ENCODE data around the gene NFKBIL1. TPM values are rescaled to one million over a fixed set of nuclear protein-coding genes. Genes with fewer than 3 reads are reported as not detected.
"Not testable (repeated sequence)": the region's sequence is repeated elsewhere in the genome, so short reads cannot be mapped to it uniquely, and the experiment has no call there.

NFKBIL1 gene, protein sequence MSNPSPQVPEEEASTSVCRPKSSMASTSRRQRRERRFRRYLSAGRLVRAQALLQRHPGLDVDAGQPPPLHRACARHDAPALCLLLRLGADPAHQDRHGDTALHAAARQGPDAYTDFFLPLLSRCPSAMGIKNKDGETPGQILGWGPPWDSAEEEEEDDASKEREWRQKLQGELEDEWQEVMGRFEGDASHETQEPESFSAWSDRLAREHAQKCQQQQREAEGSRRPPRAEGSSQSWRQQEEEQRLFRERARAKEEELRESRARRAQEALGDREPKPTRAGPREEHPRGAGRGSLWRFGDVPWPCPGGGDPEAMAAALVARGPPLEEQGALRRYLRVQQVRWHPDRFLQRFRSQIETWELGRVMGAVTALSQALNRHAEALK
- 11.5 TPM for polyA plus RNA-seq

DNA sequence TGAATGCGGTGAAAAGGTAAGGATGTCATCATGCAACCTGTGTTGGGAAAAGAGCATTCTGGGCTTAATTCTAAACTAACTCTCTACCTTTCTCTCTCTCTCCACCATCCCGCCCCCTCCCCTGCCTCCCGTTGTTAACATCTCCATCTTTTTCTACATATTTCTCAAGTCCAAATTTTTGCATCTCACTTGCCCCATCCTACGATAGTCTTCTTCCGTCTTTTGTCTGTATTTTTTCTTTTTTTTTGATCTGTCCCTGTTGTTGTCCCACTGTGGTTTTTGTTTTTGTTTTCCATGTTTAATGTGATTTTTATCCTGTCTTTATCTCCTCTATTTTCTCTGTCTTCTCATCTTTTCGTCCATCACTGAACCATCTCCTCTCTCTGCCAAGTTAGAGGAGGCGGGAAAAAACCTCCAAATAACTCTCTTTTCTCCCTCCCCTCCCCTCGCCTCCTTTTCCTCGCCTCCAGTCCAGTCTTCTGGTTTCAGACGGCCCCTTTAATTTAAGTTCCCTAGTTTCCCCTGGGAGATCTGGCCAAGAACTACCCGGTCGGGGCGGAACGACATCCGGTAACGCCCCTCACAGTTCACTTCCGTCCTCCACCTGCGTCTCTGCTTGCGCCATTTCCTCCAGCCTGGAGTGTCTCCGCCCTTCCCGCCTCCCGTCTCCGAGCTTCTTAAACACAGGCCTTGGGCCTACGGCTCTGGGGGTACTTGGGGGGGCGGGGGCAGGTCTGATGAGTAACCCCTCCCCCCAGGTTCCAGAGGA lies at the start of gene NFKBIL1:
Gene NFKBIL1 (plus strand): TSS at position 651 of the 769 bp plus-strand sequence. CDS start 87 bp downstream, at position 738.
- H3K36me3 Mint-ChIP-seq: no peaks in the 10 kb centered on the region
- H3K4me1 Mint-ChIP-seq: peaks cover 19 to 32% (median 30%) of the 10 kb centered on the region in 3 donors
- peak within 1 kb of the TSS; percentile 86 to 97 (median 88) for H3K27ac Mint-ChIP-seq
- no peaks in the 10 kb centered on the region for H3K9me3 Mint-ChIP-seq
- H3K4me3 Mint-ChIP-seq: peak within 1 kb of the TSS; percentile 76 to 98 (median 88)
- H3K27me3 Mint-ChIP-seq: peaks cover 1% of the 10 kb centered on the region

DNA sequence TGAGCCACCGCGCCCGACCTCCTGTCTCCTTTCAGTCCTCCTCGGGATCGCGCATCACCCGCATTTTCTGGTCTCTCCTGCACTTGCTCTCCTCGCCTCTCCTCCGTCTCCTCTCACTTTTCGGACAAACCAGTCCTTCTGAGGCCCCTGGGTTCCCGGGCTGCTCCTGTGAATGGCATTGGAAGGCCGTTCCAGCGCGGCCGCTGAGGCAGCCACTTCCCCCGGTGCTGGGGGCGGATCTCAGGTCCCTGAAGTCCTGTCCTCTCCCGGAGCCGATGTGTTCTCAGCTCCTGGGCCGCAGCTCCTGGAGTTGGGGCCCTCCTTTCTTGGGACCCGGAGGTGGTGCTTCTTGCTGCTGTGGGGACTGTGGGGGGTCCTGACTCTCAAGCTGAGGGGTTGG lies 48.7 kb upstream of the NFKBIL1 start:
- H3K27me3 Mint-ChIP-seq: no peaks in the 10 kb centered on the region
- H3K9me3 Mint-ChIP-seq: no peaks in the 10 kb centered on the region
- peak overlapping the region; percentile 79 to 90 (median 84) for H3K4me3 Mint-ChIP-seq
- H3K27ac Mint-ChIP-seq: peak overlapping the region in 2 of 3 donors; percentile 63 to 67
- H3K4me1 Mint-ChIP-seq: peaks cover 49 to 59% (median 50%) of the 10 kb centered on the region in 3 donors
- peaks cover 1% of the 10 kb centered on the region for H3K36me3 Mint-ChIP-seq

DNA sequence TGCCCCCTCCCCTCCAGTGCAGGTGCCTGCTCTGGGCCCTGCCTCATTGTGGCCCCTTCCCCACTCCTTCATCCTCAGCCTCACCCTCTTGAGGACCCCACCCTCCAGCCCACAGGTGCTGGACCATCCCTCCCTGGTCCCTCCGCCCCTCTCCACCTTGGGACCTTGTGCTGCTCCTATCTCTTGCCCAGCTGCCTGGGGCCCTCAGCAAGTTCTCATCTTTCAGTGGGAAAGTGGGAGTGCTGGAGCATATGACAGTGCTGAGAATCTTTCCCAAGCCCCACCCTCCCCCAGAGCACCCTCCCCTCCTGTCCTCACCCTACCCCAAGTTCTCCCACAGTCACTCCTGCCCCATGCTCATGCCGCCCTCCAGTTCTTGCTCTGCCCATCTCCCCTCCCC lies 47.8 kb upstream of the NFKBIL1 start:
- not testable (repeated sequence) for H3K9me3 Mint-ChIP-seq, H3K36me3 Mint-ChIP-seq, H3K27ac Mint-ChIP-seq, H3K27me3 Mint-ChIP-seq
- Mint-ChIP-seq H3K4me3 (peak overlapping the region in 3 of 4 donors; percentile 79 to 82 (median 79)), H3K4me1 (peaks cover 48 to 58% (median 50%) of the 10 kb centered on the region in 3 donors)

DNA sequence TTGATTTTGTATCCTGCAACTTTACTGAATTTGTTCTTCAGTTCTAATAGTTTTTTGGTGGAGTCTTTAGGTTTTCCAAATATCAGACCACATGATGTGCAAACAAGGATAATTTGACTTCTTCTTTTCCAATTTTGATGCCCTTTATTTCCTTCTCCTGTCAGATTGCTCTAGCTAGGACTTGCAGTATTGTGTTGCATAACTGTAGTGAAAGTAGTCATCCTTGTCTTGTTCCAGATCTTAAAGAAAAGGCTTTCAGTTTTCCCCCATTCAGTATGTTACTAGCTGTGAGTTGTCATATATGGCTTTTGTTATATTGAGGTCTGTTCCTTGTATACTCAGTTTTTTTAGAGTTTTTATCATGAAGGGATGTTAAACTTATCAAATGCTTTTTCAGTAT lies 44.8 kb upstream of the NFKBIL1 start:
- Mint-ChIP-seq H3K36me3 (peaks cover 1% of the 10 kb centered on the region), H3K9me3 (no peaks in the 10 kb centered on the region), H3K4me3 (peak overlapping the region in 1 of 4 donors; percentile 50), H3K27ac (peak overlapping the region in 1 of 3 donors; percentile 8), H3K27me3 (no peaks in the 10 kb centered on the region), H3K4me1 (peaks cover 34 to 41% (median 35%) of the 10 kb centered on the region in 3 donors)

DNA sequence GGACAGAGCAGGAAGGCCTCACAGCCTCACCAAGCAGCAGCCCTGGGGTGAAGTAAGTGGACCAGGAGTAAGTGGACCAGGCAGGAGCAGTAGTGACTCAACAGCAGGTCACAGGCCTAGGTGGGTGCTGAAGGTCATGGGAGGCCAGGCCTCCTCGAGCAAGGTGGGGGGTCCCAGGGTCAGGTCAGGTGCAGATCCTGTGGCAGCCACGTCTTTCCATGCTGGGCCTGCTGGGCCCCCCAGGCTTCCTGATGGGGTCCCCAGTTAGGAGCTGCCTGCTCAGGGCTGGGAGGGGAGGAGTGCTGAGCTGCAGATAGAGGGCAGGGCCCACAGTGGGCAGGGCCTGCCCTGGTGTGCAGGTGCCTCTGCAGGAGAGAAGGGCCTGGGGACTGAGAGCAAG lies 38.4 kb upstream of the NFKBIL1 start:
- not testable (repeated sequence) for H3K9me3 Mint-ChIP-seq, H3K4me3 Mint-ChIP-seq, H3K36me3 Mint-ChIP-seq, H3K27ac Mint-ChIP-seq, H3K27me3 Mint-ChIP-seq, H3K4me1 Mint-ChIP-seq

DNA sequence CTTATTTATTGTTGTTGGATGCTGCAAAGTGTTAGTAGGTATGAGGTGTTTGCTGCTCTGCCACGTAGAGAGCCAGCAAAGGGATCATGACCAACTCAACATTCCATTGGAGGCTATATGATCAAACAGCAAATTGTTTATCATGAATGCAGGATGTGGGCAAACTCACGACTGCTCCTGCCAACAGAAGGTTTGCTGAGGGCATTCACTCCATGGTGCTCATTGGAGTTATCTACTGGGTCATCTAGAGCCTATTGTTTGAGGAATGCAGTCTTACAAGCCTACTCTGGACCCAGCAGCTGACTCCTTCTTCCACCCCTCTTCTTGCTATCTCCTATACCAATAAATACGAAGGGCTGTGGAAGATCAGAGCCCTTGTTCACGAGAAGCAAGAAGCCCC lies 37.4 kb upstream of the NFKBIL1 start:
- Mint-ChIP-seq H3K27me3 (no peaks in the 10 kb centered on the region), H3K4me1 (peaks cover 0 to 2% (median under 1%) of the 10 kb centered on the region in 3 donors), H3K4me3 (no peak overlapping the region), H3K36me3 (peaks cover 4% of the 10 kb centered on the region), H3K9me3 (no peaks in the 10 kb centered on the region), H3K27ac (no peak overlapping the region)

DNA sequence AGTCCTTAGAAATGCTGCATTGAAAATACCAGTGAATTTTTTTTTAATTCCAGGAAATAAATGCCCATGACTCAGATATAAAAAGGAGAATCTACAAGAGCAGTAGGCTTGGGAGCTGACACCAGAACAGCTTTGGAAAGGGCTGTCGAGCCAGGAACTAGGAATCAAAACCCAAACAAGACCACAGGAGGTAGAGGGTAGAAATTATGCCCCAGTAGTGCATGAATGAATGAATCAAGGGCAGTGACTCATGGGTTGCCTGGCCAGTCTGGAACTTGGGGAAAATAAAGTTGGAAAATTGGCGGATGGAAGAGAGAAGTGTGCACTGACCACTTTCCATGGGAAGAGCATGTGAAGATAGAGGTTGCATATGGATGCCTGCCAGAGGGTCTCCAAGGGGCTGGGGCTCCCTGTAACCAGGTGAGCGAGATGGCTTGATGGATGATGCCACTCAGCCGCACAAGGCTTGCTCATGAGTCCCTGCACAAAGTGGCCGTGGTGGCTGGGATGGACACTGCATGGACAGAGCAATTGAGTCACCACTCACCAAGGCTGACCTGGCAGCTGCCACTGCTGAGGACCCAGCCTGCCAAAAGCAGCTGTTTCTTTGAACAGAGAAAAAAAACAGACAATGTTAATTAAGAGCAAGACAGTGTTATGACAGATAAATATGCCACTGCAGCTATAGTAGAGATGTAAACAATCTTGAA lies 33.8 kb upstream of the NFKBIL1 start:
- Mint-ChIP-seq H3K4me3 (no peak overlapping the region), H3K36me3 (peaks cover 4% of the 10 kb centered on the region), H3K9me3 (no peaks in the 10 kb centered on the region), H3K4me1 (no peaks in the 10 kb centered on the region), H3K27me3 (no peaks in the 10 kb centered on the region), H3K27ac (no peak overlapping the region)

DNA sequence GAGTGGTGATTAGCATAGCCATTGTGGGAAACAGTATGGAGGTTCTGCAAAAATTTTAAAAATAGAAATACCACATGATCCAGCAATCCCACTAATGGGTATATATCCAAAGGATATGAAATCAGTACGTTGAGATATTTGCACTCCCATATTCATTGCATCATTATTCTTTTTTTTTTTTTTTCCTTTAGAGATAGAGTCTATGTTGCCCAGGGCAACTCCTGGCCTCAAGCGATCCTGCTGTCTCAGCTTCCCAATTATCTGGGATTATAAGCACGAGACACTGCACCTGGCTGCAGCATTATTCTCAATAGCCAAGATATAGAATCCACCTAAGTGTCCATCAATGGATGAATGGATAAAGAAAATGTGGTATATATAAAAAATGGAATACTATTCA lies 25.6 kb upstream of the NFKBIL1 start:
- Mint-ChIP-seq H3K4me3 (no peak overlapping the region), H3K4me1 (no peaks in the 10 kb centered on the region), H3K27me3 (no peaks in the 10 kb centered on the region), H3K27ac (no peak overlapping the region), H3K36me3 (no peaks in the 10 kb centered on the region), H3K9me3 (no peaks in the 10 kb centered on the region)

DNA sequence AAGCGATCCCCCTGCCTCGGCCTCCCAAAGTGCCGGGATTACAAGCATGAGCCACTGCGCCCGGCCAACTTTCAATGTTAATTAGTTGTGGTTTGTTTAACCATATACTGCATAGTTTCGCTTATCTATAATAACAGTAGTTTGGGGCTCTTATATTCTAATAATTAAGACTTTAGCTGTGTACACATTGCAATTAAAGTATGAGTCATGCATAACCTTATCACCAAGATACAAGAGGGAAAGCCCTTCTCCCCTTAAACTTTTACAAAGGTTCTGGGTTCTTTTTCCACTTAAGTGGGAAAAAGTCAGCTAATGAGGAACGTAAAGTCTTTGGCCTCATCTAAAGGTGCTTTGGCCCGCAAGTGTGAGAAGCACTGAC lies 21.9 kb upstream of the NFKBIL1 start:
- no peaks in the 10 kb centered on the region for H3K27me3 Mint-ChIP-seq
- peaks cover 0 to 4% (median 0%) of the 10 kb centered on the region in 3 donors for H3K4me1 Mint-ChIP-seq
- H3K4me3 Mint-ChIP-seq: no peak overlapping the region
- H3K27ac Mint-ChIP-seq: peak overlapping the region in 1 of 3 donors; percentile 16
- no peaks in the 10 kb centered on the region for H3K36me3 Mint-ChIP-seq
- no peaks in the 10 kb centered on the region for H3K9me3 Mint-ChIP-seq

DNA sequence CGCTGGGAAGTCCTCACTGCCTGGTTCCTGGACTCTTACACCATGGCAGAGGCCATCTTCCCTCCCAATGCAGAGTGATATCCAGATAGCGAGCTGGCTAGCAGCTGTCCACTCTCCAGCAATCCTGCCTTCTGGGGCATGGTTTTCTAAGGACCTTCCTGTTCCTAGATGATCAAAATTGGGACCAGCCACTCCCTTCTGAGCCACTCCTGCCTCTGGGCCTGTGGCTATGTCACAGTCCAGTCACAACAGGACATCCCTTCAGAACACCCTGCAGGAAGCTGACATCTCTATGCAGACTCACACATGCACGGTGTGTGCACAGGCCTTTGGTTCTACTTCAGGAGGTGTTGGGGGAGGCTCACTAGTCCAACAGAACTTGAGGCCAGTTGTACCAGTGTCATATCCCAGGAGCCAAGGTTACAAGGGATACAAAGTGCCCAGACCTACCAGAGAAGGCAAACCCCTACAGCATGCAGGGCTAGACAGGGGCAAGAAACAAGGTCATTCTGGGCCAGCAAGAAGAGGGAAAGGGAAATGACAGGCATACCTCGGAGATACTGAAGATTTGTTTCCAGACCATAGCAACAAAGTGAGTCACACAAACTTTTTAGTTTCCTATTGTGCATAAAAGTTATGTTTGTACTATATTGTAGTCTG lies 21.3 kb upstream of the NFKBIL1 start:
- Mint-ChIP-seq H3K4me1 (peaks cover 0 to 4% (median 1%) of the 10 kb centered on the region in 3 donors), H3K27me3 (no peaks in the 10 kb centered on the region), H3K4me3 (no peak overlapping the region), H3K27ac (no peak overlapping the region), H3K36me3 (no peaks in the 10 kb centered on the region), H3K9me3 (no peaks in the 10 kb centered on the region)

DNA sequence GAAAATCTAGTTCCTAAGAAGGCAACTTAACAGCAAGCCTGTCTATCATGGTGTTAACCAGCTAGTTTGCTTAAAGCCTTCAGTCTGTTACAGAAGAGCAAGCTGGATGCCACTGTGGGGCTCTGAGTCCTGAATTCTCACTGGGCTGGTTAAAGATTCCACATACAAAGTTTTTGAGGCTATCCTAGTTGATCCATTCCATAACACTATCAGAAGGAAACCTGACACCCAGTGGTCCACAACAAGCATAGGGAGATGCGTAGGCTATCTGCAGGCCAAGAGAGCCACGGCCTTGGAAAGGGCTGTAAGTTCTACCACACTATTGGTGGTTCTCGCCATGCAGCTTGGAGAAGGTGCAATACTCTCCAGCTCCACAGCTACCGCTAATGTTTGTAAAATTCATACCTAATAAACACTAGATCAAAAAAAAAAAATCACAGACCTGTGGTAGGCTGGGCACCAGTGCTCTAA lies 19.1 kb upstream of the NFKBIL1 start:
- no peaks in the 10 kb centered on the region for H3K9me3 Mint-ChIP-seq
- H3K27ac Mint-ChIP-seq: no peak overlapping the region
- peaks cover 0 to 4% (median 4%) of the 10 kb centered on the region in 3 donors for H3K4me1 Mint-ChIP-seq
- no peak overlapping the region for H3K4me3 Mint-ChIP-seq
- H3K36me3 Mint-ChIP-seq: no peaks in the 10 kb centered on the region
- H3K27me3 Mint-ChIP-seq: no peaks in the 10 kb centered on the region

DNA sequence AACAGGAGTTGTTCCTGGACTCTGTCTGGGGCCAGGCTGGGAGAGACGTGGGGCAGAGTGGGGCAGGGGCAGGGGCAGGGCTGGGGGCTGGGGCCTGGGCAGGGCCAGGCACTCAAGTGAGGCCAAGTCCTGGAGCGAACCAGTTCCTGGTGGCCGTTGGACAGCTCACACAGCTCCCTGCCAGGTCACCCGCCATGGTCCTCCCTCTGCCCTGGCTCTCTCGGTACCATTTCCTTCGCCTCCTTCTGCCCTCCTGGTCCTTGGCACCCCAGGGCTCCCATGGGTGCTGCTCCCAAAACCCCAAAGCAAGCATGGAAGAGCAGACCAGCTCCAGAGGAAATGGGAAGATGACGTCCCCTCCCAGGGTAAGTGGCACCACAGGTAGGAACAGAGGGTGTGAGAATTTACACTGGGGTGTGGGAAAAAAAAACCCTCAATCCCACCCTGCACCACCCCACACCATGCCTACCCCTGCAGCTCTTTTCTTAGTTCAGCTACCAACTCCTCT lies 18.5 kb upstream of the NFKBIL1 start, which contains the start of gene MCCD1:
Gene MCCD1 (plus strand): TSS at position 142 of the 508 bp plus-strand sequence. CDS start 53 bp downstream, at position 195.
- Mint-ChIP-seq H3K27me3 (no peaks in the 10 kb centered on the region), H3K27ac (no peak within 1 kb of the TSS), H3K9me3 (no peaks in the 10 kb centered on the region), H3K4me3 (no peak within 1 kb of the TSS), H3K36me3 (no peaks in the 10 kb centered on the region), H3K4me1 (peaks cover 0 to 5% (median 4%) of the 10 kb centered on the region in 3 donors)

DNA sequence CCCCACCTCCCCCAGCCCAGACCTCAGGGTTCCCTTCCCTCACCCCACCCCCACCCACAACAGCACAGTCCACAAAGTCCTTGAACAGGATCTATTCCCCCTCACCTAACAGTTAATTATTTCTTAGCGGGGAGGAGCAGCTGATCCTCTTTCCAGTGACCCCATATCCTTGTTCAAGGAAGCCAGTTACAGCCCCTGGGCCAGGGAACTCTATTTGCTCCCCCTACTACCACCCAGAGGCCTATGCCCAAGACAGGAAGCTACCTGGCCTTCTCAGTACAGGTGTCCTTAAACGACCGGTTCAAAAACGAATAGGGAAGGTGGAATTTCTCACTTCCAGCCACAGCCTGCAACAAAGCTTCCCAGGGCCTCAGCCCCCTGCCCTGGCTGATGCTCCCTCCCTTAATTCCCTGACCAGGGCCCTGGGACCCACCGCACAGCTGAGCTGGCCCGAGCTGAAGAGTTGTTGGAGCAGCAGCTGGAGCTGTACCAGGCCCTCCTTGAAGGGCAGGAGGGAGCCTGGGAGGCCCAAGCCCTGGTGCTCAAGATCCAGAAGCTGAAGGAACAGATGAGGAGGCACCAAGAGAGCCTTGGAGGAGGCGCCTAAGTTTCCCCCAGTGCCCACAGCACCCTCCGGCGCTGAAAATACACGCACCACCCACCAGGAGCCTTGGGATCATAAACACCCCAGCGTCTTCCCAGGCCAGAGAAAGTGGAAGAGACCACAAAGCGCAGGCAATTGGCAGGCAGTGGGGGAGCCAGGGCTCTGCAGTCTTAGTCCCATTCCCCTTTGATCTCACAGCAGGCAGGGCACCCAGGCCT lies 17.9 kb upstream of the NFKBIL1 start:
- H3K9me3 Mint-ChIP-seq: no peaks in the 10 kb centered on the region
- H3K36me3 Mint-ChIP-seq: no peaks in the 10 kb centered on the region
- peaks cover 0 to 5% (median 4%) of the 10 kb centered on the region in 3 donors for H3K4me1 Mint-ChIP-seq
- H3K27me3 Mint-ChIP-seq: no peaks in the 10 kb centered on the region
- no peak overlapping the region for H3K27ac Mint-ChIP-seq
- H3K4me3 Mint-ChIP-seq: no peak overlapping the region
